Thyroid gland (tissue), 4 donors: Measurements from ENCODE around the gene KIAA1210.

Source experiments
- CTCF ChIP-seq, 6 experiments: fragments of 200-600 bp in 3 of 6; fragments of 450-650 bp in 3 of 6; sonication (generic) in 3 of 6; IDR thresholded peaks; one replicate each; pipeline ENCODE4 v1.5.1; 2016 to 2019; ENCODE audit warnings: antibody characterized with exemption in 6 of 6, mild to moderate bottlenecking in 2 of 6, inconsistent platforms in 1 of 6, moderate library complexity in 1 of 6
- POLR2A ChIP-seq, 2 donors: fragments of 450-650 bp; IDR thresholded peaks; one replicate each; pipeline ENCODE4 v1.6.1; 2017; ENCODE audit warnings: antibody characterized with exemption in 2 of 2, mild to moderate bottlenecking in 2 of 2, moderate library complexity in 1 of 2

GRCh38 chrX:119156241-119156640, 28.6 kb upstream of the KIAA1210 start:
- no peak for TF ChIP-seq POLR2A (IDR thresholded peaks at IDR 0.05)
- no peak for TF ChIP-seq CTCF (IDR thresholded peaks at IDR 0.05)
